GDM1 (cell line): ENCODE data around the gene PHF21B.
"Not testable (repeated sequence)": the region's sequence is repeated elsewhere in the genome, so short reads cannot be mapped to it uniquely, and the experiment has no call there.

ENCODE experiments used
- DNase-seq: peaks from one replicate; lab custom pipeline; 2025; lab: John Stamatoyannopoulos, UW

PHF21B gene

GRCh38 chr22:45009606-45010531 is at the start of gene PHF21B:
TSS of gene PHF21B (minus strand) at chr22:45010005. CDS start at chr22:45009549, 456 bp downstream.
- no peak for DNase-seq

- DNase-seq = no peak
Measured at GRCh38 chr22:45059296-45059695, 49.5 kb upstream of the PHF21B start.

DNA sequence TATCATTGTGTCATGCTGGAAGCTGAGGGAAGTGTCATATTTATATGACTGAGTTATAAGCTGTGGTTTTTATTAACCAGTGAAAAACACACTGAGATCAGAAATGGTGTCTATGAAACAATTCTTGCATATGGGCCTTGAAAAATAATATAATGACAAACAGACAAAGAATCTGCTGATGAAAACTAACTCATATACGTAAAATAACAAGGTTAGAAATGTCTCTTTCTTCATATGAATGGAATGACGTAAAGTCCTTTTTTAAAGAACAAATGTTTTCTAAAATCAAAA is 48.8 kb upstream of the PHF21B start:
- no peak for DNase-seq

GRCh38 chr22:45055936-45056335 is 46.1 kb upstream of the PHF21B start:
- no peak for DNase-seq

GRCh38 chr22:45053571-45053970 is 43.8 kb upstream of the PHF21B start:
- DNase-seq = no peak

GRCh38 chr22:45053094-45053493 is 43.3 kb upstream of the PHF21B start:
- DNase-seq = no peak

GRCh38 chr22:45052665-45053064 is 42.9 kb upstream of the PHF21B start:
- DNase-seq = not testable (repeated sequence)

GRCh38 chr22:45051946-45052345 is 42.1 kb upstream of the PHF21B start:
- DNase-seq = no peak

- DNase-seq = no peak
Measured at GRCh38 chr22:45051419-45051818, 41.6 kb upstream of the PHF21B start.

DNA sequence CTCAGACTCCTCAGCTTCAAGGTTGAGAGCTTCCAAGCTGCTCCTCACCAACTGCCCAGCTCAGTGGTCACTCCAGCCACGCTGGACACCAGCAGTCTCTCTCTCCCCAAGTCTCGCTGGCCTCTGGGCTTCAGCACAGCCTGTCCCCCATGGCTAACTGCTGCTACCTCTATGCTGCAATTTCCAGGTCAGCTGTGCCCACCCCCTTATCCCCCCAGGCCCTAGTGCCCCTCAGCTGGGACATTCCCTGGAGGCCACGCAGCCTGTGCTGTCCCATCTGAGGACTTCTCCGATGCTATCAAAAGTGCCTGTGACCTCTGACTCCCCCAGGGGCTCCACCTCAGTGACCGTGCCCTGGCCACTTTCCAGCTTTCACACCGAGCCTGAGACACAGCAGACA is 37.5 kb upstream of the PHF21B start:
- no peak for DNase-seq

- no peak for DNase-seq
Measured at GRCh38 chr22:45045208-45045607, 35.4 kb upstream of the PHF21B start.

DNA sequence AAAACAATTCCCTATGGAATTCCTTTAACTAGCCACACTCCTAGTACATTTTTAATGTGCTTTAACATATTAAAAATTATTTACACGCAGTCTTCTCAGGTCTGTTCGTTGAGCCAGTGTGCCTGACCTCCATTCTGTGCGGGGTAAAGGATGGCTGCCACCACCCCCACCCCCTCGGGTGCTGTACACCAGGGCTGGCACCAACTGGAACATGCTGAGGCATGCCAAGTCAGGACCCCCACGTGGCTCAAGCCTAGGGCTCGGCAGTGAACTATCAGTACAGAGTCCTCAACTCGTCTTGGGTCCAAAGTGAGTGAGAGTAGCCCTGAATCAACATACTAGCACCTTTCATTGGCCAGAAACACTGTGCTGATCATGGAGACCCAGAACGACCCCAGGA is 32.5 kb upstream of the PHF21B start:
- DNase-seq = no peak

- no peak for DNase-seq
Measured at GRCh38 chr22:45039133-45039532, 29.3 kb upstream of the PHF21B start.

GRCh38 chr22:45036154-45036553 is 26.3 kb upstream of the PHF21B start:
- DNase-seq = no peak

DNA sequence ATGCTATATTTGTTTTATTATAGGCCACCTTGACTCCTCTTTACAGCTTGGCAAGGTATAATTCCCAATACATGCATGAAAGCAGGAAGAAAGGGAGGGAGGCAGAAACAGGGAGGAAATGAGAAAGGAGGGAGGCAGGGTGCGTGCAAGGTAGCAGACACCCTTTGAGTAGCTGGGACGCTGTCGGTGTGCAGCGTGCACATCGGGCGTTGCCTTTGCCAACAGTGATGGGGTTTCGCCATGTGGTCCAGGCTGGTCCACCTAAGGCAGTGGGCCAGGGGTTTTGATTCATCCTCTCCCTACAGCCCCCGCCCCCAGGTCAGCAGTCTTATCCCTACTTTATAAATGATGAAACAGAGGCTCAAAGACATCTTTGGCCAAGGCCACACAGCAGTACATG is 25.0 kb upstream of the PHF21B start:
- DNase-seq = no peak

GRCh38 chr22:45034156-45034555 is 24.4 kb upstream of the PHF21B start:
- no peak for DNase-seq

GRCh38 chr22:45033136-45033535 is 23.3 kb upstream of the PHF21B start:
- no peak for DNase-seq

DNA sequence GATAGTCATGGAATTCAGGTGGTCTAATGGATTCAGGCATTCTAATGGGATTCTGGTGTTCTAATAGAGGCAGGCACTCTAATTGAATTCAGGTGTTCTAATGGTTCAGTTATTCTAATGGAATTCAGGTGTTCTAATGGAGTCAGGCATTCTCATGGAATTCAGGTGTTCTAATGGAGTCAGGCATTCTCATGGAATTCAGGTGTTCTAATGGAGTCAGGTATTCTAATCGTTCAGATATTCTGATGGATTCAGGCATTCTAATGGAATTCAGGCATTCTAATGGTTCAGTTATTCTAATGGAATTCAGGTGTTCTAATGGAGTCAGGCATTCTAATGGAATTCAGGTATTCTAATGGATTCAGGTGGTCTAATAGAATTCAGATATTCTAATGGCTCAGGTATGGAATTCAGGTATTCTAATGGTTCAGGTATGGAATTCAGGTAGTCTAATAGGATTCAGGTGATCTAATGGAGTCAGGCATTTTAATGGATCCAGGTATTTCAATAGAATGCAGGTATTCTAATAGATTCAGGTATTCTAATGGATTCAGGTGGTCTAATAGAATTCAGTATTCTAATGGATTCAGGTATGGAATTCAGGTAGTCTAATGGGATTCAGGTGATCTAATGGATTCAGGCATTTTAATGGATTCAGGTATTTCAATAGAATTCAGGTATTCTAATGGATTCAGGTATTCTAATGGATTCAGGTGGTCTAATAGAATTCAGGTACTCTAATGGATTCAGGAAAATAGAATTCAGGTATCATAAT is 22.0 kb upstream of the PHF21B start:
- DNase-seq = no peak

GRCh38 chr22:45029501-45029900 is 19.7 kb upstream of the PHF21B start:
- DNase-seq = no peak

DNA sequence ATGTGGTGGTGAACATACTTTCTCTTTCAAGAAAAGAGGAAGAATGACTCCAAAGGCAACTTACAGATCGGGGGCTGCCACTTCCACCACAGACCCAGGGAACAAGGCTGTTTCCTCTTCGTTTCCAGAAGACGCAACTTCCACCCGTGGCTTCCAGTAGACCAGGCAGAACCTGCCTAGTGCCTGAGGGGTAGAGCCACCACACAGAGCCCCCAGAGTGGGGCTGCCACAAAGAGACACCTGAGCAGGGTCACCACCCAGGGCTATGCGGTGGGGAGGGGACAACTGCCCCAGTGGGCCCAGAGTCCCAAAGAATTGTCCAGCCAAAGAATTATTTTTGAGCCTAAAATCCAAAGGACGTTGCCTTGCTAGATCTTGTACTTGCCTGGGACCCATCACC is 16.7 kb upstream of the PHF21B start:
- DNase-seq = no peak

GRCh38 chr22:45023431-45023830 is 13.6 kb upstream of the PHF21B start:
- no peak for DNase-seq

GRCh38 chr22:45019861-45020655 is 10.3 kb upstream of the PHF21B start:
- no peak for DNase-seq

- no peak for DNase-seq
Measured at GRCh38 chr22:45014654-45015053, 4.8 kb upstream of the PHF21B start.
